Liver (tissue), 3 donors: ENCODE data around the gene C8B.

Source experiments
- ATF3 ChIP-seq: IDR thresholded peaks from 2 replicates; pipeline ENCODE4 v1.6.1; 2016; ENCODE audit warnings: antibody characterized with exemption
- CTCF ChIP-seq: fragments of 150-350 bp; IDR thresholded peaks from 2 replicates; pipeline ENCODE4 v1.5.1; 2017; ENCODE audit warnings: improper control_type of control experiment, low read depth, low read length; ENCODE audit not compliant: missing input control
- JUND ChIP-seq, 2 donors: IDR thresholded peaks; 2 replicates each; pipeline ENCODE4 v1.6.1; 2016; ENCODE audit warnings: antibody characterized with exemption in 2 of 2
- YY1 ChIP-seq: IDR thresholded peaks from 2 replicates; pipeline ENCODE4 v1.6.1; 2016; ENCODE audit warnings: antibody characterized with exemption, mild to moderate bottlenecking
- donor health status: healthy.
- donor health status: healthy.

DNA sequence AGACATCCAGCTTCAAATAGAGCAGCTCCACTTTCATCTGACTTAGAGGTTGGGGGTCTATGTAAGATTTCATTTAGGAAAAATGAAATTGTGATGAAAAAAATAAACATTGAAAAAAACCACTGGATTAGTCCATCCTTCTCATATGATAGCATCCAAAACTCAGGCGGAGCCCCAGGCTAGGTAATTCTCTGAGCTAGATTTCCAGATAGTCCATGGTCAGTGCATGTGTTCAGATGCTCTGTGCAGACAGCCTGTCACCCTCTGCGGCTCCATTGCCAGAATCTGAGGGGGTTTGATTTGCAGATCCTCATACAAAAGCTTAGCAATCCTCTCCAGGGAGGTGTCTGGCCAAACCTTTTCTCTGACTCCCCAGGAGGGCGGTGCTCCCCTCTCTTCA lies 49.2 kb downstream of the C8B start:
- TF ChIP-seq YY1 (no peak), CTCF (no peak), ATF3 (no peak), JUND (IDR thresholded peaks at IDR 0.05) (no peak)
